Mammary epithelial cell (primary cell): ENCODE data around the gene WSCD2.

ENCODE experiments used
- EZH2 ChIP-seq: IDR thresholded peaks from 2 replicates; pipeline ENCODE4 v1.6.1; 2012; ENCODE audit warnings: low read length, inconsistent platforms, borderline replicate concordance
- TF ChIP-seq, protein P1 (sequence below), 2 donors: IDR thresholded peaks in 1 of 2; conservative IDR thresholded peaks in 1 of 2; 2 replicates each; pipeline ENCODE4 v1.5.1; 2011 to 2012; ENCODE audit warnings: inconsistent platforms in 2 of 2, low read length in 2 of 2, mild to moderate bottlenecking in 2 of 2, control low read depth in 1 of 2, low read depth in 1 of 2; ENCODE audit not compliant: insufficient read depth in 1 of 2; ENCODE audit errors: extremely low read depth in 1 of 2

GRCh38 chr12:108146035-108146893 lies 17.2 kb downstream of the WSCD2 start:
- TF ChIP-seq, protein P1, sequence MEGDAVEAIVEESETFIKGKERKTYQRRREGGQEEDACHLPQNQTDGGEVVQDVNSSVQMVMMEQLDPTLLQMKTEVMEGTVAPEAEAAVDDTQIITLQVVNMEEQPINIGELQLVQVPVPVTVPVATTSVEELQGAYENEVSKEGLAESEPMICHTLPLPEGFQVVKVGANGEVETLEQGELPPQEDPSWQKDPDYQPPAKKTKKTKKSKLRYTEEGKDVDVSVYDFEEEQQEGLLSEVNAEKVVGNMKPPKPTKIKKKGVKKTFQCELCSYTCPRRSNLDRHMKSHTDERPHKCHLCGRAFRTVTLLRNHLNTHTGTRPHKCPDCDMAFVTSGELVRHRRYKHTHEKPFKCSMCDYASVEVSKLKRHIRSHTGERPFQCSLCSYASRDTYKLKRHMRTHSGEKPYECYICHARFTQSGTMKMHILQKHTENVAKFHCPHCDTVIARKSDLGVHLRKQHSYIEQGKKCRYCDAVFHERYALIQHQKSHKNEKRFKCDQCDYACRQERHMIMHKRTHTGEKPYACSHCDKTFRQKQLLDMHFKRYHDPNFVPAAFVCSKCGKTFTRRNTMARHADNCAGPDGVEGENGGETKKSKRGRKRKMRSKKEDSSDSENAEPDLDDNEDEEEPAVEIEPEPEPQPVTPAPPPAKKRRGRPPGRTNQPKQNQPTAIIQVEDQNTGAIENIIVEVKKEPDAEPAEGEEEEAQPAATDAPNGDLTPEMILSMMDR (conservative IDR thresholded peaks at IDR 0.05 in 1 of 2, IDR thresholded peaks at IDR 0.05 in 1 of 2; ENCODE audit: extremely low read depth in 1 of 2, insufficient read depth in 1 of 2, low read depth in 1 of 2, low read length in 2 of 2): no peak
- no peak for TF ChIP-seq EZH2
